ENCODE measurements around the gene PPP4R4.

PPP4R4 gene

GRCh38 chr14:94307410-94307992 lies 133.4 kb downstream of the PPP4R4 start:
- peak in 1 of 2 experiments; percentile 17 for DNase-seq (ENCODE audit: low read depth in 1 of 2, low spot score in 1 of 2)
- no peak overlapping the region for H3K27ac ChIP-seq (replicated peaks)

GRCh38 chr14:94309721-94310120 lies 135.6 kb downstream of the PPP4R4 start:
- H3K27me3 ChIP-seq (ENCODE audit: insufficient read depth, poor library complexity, severe bottlenecking): no peaks in the 10 kb centered on the region
- no peak overlapping the region for H3K27ac ChIP-seq (replicated peaks)
- H3K4me3 ChIP-seq (replicated peaks; ENCODE audit: insufficient read depth, low read length): no peak overlapping the region
- no peak for DNase-seq (ENCODE audit: low read depth in 1 of 2, low spot score in 1 of 2)
- TF ChIP-seq GABPA (IDR thresholded peaks at IDR 0.05; ENCODE audit: low read depth) (no peak), SPI1 (IDR thresholded peaks at IDR 0.05; ENCODE audit: borderline replicate concordance, low read depth) (no peak), CTCF (IDR thresholded peaks at IDR 0.05; ENCODE audit: insufficient read depth, low read length) (no peak), POLR2AphosphoS5 (IDR thresholded peaks at IDR 0.05; ENCODE audit: low read depth) (no peak)
- TF ChIP-seq, protein P1, sequence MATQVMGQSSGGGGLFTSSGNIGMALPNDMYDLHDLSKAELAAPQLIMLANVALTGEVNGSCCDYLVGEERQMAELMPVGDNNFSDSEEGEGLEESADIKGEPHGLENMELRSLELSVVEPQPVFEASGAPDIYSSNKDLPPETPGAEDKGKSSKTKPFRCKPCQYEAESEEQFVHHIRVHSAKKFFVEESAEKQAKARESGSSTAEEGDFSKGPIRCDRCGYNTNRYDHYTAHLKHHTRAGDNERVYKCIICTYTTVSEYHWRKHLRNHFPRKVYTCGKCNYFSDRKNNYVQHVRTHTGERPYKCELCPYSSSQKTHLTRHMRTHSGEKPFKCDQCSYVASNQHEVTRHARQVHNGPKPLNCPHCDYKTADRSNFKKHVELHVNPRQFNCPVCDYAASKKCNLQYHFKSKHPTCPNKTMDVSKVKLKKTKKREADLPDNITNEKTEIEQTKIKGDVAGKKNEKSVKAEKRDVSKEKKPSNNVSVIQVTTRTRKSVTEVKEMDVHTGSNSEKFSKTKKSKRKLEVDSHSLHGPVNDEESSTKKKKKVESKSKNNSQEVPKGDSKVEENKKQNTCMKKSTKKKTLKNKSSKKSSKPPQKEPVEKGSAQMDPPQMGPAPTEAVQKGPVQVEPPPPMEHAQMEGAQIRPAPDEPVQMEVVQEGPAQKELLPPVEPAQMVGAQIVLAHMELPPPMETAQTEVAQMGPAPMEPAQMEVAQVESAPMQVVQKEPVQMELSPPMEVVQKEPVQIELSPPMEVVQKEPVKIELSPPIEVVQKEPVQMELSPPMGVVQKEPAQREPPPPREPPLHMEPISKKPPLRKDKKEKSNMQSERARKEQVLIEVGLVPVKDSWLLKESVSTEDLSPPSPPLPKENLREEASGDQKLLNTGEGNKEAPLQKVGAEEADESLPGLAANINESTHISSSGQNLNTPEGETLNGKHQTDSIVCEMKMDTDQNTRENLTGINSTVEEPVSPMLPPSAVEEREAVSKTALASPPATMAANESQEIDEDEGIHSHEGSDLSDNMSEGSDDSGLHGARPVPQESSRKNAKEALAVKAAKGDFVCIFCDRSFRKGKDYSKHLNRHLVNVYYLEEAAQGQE (IDR thresholded peaks at IDR 0.05; ENCODE audit: insufficient replicate concordance, low read depth): no peak

More at GRCh38 chr14:94307410-94307992, 133.4 kb downstream of the PPP4R4 start:
- no peak for TF ChIP-seq POLR2AphosphoS5 (IDR thresholded peaks at IDR 0.05; ENCODE audit: low read depth)
- TF ChIP-seq CTCF (IDR thresholded peaks at IDR 0.05; ENCODE audit: insufficient read depth, low read length): peak; percentile 28
- Histone ChIP-seq H3K27me3 (ENCODE audit: insufficient read depth, poor library complexity, severe bottlenecking) (no peaks in the 10 kb centered on the region), H3K4me3 (replicated peaks; ENCODE audit: insufficient read depth, low read length) (no peak overlapping the region)

DNA sequence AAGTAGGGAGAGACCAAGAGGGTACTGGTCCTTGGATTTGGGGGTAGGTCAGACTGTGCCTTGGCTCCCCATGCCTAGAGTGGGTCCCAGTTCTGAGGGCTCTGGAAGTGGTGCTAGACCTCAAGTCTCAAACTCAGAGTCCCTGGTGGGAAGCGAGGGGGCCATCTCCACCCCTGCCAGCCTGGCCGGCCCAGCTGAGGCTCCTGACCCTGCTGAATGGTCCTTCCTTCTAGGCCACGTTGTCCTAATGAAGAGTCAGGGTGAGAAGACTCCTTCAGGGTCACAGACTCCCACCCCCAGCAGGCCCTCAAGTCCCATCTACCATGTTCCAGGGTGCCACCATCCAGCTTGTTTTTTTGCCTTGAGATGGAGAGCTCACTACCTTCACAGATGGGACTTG lies 136.1 kb downstream of the PPP4R4 start:
- DNase-seq (ENCODE audit: low read depth in 1 of 2, low spot score in 1 of 2): no peak
- Histone ChIP-seq H3K27me3 (ENCODE audit: insufficient read depth, poor library complexity, severe bottlenecking) (no peaks in the 10 kb centered on the region), H3K4me3 (replicated peaks; ENCODE audit: insufficient read depth, low read length) (no peak overlapping the region), H3K27ac (replicated peaks) (no peak overlapping the region)
- no peak for TF ChIP-seq POLR2AphosphoS5 (IDR thresholded peaks at IDR 0.05; ENCODE audit: low read depth)
- TF ChIP-seq SPI1 (IDR thresholded peaks at IDR 0.05; ENCODE audit: borderline replicate concordance, low read depth): no peak
- TF ChIP-seq, protein P1 (IDR thresholded peaks at IDR 0.05; ENCODE audit: insufficient replicate concordance, low read depth): no peak
- TF ChIP-seq GABPA (IDR thresholded peaks at IDR 0.05; ENCODE audit: low read depth): no peak
- TF ChIP-seq CTCF (IDR thresholded peaks at IDR 0.05; ENCODE audit: insufficient read depth, low read length): no peak

Measured in HL-60 (cell line).